Right cardiac atrium (tissue), 5 donors: Measurements from ENCODE around the gene KRT75. TPM values are rescaled to one million over a fixed set of nuclear protein-coding genes. Genes with fewer than 3 reads are reported as not detected.

Source experiments
- ATAC-seq, 2 donors: fragments of 200-7000 bp; cut with Tn5 transposase; one replicate each; pipeline versions ENCODE4 v1.8.0 to v1.9.1; 2020; ENCODE audit warnings: moderate library complexity in 2 of 2, mild to moderate bottlenecking in 1 of 2
- DNase-seq, 3 donors: peaks; one replicate each; pipeline ENCODE4 v3.0.0-alpha.2; 2020
- H3K27ac ChIP-seq: one replicate; pipeline ENCODE4 v1.5.1; 2013; ENCODE audit warnings: mild to moderate bottlenecking, low read length, control low read depth, moderate library complexity
- H3K27me3 ChIP-seq: one replicate; pipeline ENCODE4 v1.6.1; 2013; ENCODE audit not compliant: control insufficient read depth, insufficient read depth
- H3K4me1 ChIP-seq: one replicate; pipeline ENCODE4 v1.6.1; 2013; ENCODE audit warnings: low read length; ENCODE audit not compliant: control insufficient read depth, insufficient read depth
- H3K4me3 ChIP-seq: one replicate; pipeline ENCODE4 v1.5.1; 2013; ENCODE audit warnings: low read length, control low read depth
- H3K9me3 ChIP-seq: one replicate; pipeline ENCODE4 v1.6.1; 2013; ENCODE audit warnings: low read length; ENCODE audit not compliant: control insufficient read depth
- WGBS: extraction: QIAGEN DNeasy Blood & Tissue Kit; methylation state at CpG from one replicate; pipeline ENCODE4 v1.1.7; 2013; 5-methylcytosine and 5-hydroxymethylcytosine counted together
- intact Hi-C, 4 donors: fragments of 100-400 bp; cut with DNase I; formaldehyde crosslinking; loops; one replicate each; pipeline versions ENCODE4 v1.11.0 to v1.14.0; 2022 to 2023
- polyA plus RNA-seq: library from polyadenylated mRNA; stranded (reverse); fragments of 200-250 nt; gene quantifications from one replicate; pipeline ENCODE4 v1.2.3, GENCODE V29; 2013
- total RNA-seq, 4 donors: library from RNA; stranded (reverse); fragmentation: NEBNext Ultra II Directional; extraction: Animal tissue kit (Norgen Biotek cat#: 25700); gene quantifications; one replicate each; pipeline ENCODE4 v1.2.1, GENCODE V29; 2021
- donor health status: healthy with polysubstance abuse.
- donor health status: DM: no; HTN: yes; CAD: no.
- donor health status: DM: no; HTN: no; CAD: no.
- donor health status: DM: no; HTN: yes; CAD: no; lungs with severe emphysema.
- donor health status: DM: yes; HTN: yes; CAD: no.

Gene KRT75
- total and polyA plus RNA-seq, 5 donors: 0.07 TPM; not detected in 4

- Histone ChIP-seq H3K27ac (no peak overlapping the region), H3K27me3 (no peaks in the 10 kb centered on the region), H3K4me3 (no peak overlapping the region), H3K4me1 (no peaks in the 10 kb centered on the region), H3K9me3 (no peaks in the 10 kb centered on the region)
- DNase-seq (no peak), ATAC-seq (no peak)
- intact Hi-C loops: no loop called here
- WGBS: 77% methylated on average over 8 of the region's 8 CpGs
These were observed 5.2 kb upstream of the KRT75 start for GRCh38 chr12:52439420-52439819.

DNA sequence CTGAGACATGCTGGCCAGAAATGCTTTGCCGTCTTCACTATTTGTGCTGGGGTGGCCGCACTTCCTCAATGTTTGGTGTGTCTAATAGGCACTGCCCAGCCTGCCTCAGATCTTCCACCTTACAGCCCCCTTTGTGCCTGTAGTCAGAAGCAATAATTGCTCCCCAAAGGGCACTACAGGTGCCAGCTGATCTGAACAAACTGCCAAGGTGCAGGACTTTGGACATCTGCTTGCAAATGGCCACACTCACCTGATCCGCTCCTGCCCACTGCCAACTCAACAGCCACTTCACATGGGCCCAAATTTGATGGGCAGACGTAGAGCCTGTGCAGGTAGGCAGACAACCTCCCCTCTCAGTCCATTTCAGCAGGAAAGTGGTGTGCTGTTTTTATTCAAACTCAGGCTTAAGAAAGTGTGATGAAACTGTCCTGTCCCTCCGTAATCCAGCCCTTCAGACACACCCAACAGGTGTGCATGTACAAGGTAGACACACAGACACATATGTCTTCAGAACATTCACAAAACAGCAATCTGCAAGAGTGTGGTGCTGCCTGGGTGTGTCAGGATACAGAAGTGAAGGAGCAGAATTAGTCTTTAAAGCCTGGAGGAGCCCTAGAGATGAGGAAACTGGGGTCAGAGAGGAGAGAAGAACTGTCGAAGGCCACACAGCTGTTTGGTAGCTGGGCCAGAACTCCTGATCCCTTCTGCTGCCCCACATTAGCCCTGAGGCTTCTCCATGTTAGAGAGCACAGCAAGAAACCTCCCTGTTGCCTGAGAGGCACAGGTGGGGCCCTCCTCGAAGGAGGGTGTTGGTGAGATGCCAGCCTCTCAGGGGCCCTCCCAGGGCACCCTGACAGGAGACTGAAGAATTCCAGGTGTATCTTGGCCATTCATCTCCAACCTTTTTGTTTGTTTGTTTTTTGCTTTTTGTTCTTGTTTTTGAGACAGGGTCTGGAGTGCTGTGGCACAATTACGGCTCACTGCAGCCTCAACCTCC is 4.4 kb upstream of the KRT75 start:
- H3K4me3 ChIP-seq: no peak overlapping the region
- WGBS: 86% methylated on average over 8 of the region's 8 CpGs
- no peaks in the 10 kb centered on the region for H3K9me3 ChIP-seq
- DNase-seq (no peak), ATAC-seq (no peak)
- H3K4me1 ChIP-seq: no peaks in the 10 kb centered on the region
- no peak overlapping the region for H3K27ac ChIP-seq
- H3K27me3 ChIP-seq: no peaks in the 10 kb centered on the region
- intact Hi-C loops: no loop called here

DNA sequence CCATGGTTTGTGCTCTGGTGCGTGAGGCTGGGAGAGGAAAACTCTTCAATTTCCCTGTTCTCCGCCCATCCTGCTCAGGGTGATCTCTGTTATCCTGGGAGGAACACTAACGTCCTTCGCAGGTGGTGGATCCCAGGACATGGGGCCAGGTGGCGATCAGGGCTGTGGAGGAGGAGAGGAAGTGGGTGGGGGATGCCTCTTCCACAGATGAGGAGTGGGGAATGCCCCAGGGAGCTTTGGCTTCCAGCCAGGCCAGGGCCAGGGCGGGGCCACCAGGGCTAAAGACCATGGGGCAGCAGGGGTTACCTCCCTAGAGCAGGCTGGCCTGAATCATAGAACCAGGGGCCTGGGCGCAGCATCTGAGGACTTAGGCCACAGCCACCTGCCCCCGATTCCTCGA is 3.3 kb upstream of the KRT75 start:
- DNase-seq (no peak), ATAC-seq (peak in 1 of 2 donors; percentile 3)
- Histone ChIP-seq H3K9me3 (no peaks in the 10 kb centered on the region), H3K27ac (no peak overlapping the region), H3K4me1 (no peaks in the 10 kb centered on the region), H3K4me3 (no peak overlapping the region), H3K27me3 (no peaks in the 10 kb centered on the region)
- WGBS: 72% methylated on average over 9 of the region's 9 CpGs
- intact Hi-C loops: no loop called here

DNA sequence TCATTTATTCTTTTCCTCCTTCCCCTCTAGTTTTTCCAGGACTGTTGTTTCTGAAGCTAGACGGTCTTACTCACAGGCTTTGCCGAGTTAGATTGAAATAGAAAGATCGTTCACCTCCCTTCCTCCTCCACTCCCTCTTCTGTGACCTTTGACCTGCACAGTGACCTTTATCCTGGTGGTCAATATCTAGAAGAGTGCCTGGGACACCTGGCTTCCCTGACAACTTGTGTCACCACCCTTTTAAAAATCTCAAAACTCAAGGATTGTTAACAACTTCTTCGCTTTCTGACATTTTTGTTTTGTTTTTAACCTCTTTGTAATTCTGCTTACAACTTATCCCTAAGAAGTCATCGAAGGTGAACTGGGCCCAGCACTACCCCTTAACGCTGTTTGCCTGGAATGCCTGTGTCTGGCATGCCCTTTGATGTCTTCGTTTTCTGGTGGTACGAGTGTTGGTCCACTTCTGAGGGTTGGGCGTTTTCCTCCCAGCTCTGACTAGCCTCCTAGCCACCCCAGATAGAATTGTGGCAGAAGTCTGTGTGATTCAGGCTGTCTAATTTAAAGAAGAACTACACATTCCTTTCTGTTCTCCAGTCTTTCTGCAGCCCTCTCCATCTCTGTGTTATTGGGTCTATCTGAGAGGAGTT is 2.8 kb upstream of the KRT75 start:
- intact Hi-C loops: no loop called here
- no peak for DNase-seq
- H3K4me1 ChIP-seq: no peaks in the 10 kb centered on the region
- ATAC-seq: peak in 1 of 2 donors; percentile 32
- 64% methylated on average over 9 of the region's 9 CpGs for WGBS
- no peaks in the 10 kb centered on the region for H3K27me3 ChIP-seq
- no peak overlapping the region for H3K27ac ChIP-seq
- H3K9me3 ChIP-seq: no peaks in the 10 kb centered on the region
- H3K4me3 ChIP-seq: no peak overlapping the region

GRCh38 chr12:52436000-52436827 is 2.0 kb upstream of the KRT75 start:
- H3K9me3 ChIP-seq: no peaks in the 10 kb centered on the region
- no peak overlapping the region for H3K4me3 ChIP-seq
- no peak overlapping the region for H3K27ac ChIP-seq
- ATAC-seq (peak; percentile 73 to 92), DNase-seq (peak in 2 of 3 donors; percentile 59 to 78)
- WGBS: 52% methylated on average over 9 of the region's 9 CpGs
- intact Hi-C loops: no loop called here
- H3K27me3 ChIP-seq: no peaks in the 10 kb centered on the region
- no peaks in the 10 kb centered on the region for H3K4me1 ChIP-seq

DNA sequence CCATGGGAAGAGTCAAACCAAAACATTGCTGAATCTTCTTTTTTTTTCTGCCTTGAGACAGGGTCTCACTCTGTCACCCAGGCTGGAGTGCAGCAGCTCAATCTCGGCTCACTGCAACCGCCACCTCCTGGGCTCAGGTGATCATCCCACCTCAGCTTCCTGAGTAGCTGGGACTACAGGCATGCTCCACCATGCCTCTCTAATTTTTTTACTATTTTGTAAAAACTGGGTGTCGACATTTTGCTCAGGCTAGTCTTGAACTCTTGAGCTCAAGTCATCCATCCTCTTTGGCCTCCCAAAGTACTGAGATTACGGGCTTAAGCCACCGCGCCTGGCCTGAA is 1.5 kb upstream of the KRT75 start:
- DNase-seq: no peak
- H3K9me3 ChIP-seq: no peaks in the 10 kb centered on the region
- intact Hi-C loops: no loop called here
- no peaks in the 10 kb centered on the region for H3K4me1 ChIP-seq
- H3K27ac ChIP-seq: no peak overlapping the region
- no peaks in the 10 kb centered on the region for H3K27me3 ChIP-seq
- WGBS: 79% methylated on average over 6 of the region's 6 CpGs
- no peak for ATAC-seq
- H3K4me3 ChIP-seq: no peak overlapping the region

DNA sequence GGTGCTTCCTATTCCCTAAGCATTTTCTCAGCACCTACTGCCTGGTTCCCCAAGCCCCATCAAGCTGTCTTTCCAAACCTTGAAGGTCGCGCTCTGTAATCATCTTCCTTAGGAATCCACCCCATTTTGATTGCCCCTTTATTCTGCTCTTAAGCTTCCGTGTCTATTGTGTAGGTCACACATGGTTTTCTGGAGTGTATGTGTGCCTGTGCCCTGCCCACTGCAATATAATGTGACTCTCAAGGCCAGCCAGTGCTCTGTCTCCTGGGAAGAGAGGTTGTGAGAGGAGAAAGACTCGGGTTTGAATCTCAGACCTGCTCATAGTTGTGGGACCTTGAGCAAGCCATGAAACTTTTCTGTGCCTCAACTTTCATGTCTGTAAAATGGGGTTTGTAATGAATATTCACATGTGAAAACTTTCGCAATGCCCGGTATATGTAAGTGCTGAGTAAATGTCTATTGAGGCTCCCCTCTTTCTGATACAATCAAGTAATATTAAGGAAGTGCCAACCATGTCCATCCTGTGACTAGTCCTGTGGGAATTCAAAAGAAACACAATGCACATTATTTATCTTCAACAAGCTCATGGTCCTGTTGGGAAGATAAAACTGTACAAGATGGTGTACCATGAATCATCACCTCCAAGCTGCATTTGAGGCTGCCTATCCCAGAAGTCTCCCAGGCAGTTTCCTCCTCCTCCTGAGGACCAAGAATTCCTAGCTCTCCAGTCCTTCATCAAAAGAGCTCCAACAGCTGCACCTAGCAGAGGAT is 774 bp upstream of the KRT75 start:
- H3K27ac ChIP-seq: no peak overlapping the region
- ATAC-seq (no peak), DNase-seq (no peak)
- H3K4me3 ChIP-seq: no peak overlapping the region
- intact Hi-C loops: no loop called here
- H3K4me1 ChIP-seq: no peaks in the 10 kb centered on the region
- H3K27me3 ChIP-seq: no peaks in the 10 kb centered on the region
- 92% methylated on average over 6 of the region's 6 CpGs for WGBS
- H3K9me3 ChIP-seq: no peaks in the 10 kb centered on the region

- WGBS: 92% methylated on average over 12 of the region's 12 CpGs
- H3K27me3 ChIP-seq: no peaks in the 10 kb centered on the region
- DNase-seq (no peak), ATAC-seq (no peak)
- no peaks in the 10 kb centered on the region for H3K4me1 ChIP-seq
- intact Hi-C loops: no loop called here
- H3K9me3 ChIP-seq: no peaks in the 10 kb centered on the region
- no peak overlapping the region for H3K27ac ChIP-seq
- no peak overlapping the region for H3K4me3 ChIP-seq
These were observed 580 bp downstream of the KRT75 start for GRCh38 chr12:52433501-52434080.

DNA sequence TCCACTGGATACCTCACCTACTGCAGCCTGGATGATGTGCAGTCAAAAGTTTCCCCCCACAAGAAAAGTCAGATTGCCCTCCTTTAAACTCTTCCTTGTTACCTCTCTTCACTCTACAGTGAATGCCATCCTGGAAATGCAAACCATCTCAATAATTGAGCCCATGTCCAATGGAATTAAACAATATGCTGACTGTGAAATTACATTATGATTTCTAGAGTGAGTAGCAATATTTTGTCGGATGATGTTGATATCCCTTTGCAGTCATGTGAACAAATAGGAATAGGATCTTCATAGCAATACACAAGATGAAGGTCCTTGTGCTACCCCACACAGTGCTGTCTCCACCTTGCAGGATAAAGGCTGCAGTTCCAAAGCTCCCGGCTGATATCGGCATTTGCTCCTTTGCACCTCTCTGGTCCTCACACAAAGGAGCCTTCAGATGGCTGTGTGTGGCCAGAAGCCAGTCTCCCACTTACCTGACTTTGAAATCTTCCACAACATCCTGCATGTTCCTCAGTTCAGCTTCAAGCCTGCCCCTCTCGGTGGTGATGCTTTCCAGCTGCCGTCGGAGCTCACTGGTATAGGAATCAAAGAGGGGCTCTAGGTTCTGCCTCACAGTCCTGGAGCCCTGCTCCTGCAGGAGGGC is 1.5 kb downstream of the KRT75 start:
- no peak overlapping the region for H3K27ac ChIP-seq
- ATAC-seq: no peak
- DNase-seq: no peak
- no peaks in the 10 kb centered on the region for H3K27me3 ChIP-seq
- no peaks in the 10 kb centered on the region for H3K4me1 ChIP-seq
- no peaks in the 10 kb centered on the region for H3K9me3 ChIP-seq
- intact Hi-C loops: no loop called here
- 73% methylated on average over 6 of the region's 6 CpGs for WGBS
- no peak overlapping the region for H3K4me3 ChIP-seq

DNA sequence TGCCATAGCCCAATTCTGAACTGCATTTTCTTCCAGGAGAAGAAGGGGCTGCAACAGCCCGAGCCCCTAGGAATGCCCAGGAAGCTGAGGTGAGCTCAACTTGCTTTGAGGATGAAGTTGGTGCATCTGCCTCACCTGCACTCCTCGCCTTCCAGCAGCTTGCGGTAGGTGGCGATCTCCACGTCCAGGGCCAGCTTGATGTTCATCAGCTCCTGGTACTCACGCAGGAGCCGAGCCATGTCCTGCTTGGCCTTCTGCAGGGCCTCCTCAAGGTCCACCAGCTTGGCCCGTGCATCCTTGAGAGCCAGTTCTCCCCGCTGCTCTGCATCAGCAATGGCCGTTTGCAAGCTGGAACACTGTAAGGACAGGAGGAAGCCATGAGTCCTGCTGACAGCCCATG is 6.0 kb downstream of the KRT75 start:
- ATAC-seq (no peak), DNase-seq (no peak)
- no peak overlapping the region for H3K4me3 ChIP-seq
- H3K4me1 ChIP-seq: no peaks in the 10 kb centered on the region
- no peaks in the 10 kb centered on the region for H3K27me3 ChIP-seq
- intact Hi-C loops: no loop called here
- WGBS: 88% methylated on average over 10 of the region's 10 CpGs
- H3K27ac ChIP-seq: no peak overlapping the region
- no peaks in the 10 kb centered on the region for H3K9me3 ChIP-seq
